ENCODE data around the gene FER.
"Not testable (repeated sequence)": the region's sequence is repeated elsewhere in the genome, so short reads cannot be mapped to it uniquely, and the experiment has no call there.

DNA sequence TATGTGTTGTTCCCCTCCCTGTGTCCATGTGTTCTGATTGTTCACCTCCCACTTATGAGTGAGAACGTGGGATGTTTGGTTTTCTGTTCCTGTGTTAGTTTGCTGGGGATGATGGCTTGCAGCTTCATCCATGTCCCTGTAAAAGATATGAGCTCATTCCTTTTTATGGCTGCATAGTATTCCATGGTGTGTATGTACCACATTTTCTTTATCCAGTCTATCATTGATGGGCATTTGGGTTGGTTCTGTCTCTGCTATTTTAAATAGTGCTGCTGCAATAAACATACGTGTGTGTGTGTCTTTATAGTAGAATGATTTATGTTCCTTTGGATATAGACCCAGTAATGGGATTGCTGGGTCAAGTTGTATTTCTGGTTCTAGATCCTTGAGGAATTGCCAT is 26.4 kb downstream of the FER start:
- TF ChIP-seq, protein P1, sequence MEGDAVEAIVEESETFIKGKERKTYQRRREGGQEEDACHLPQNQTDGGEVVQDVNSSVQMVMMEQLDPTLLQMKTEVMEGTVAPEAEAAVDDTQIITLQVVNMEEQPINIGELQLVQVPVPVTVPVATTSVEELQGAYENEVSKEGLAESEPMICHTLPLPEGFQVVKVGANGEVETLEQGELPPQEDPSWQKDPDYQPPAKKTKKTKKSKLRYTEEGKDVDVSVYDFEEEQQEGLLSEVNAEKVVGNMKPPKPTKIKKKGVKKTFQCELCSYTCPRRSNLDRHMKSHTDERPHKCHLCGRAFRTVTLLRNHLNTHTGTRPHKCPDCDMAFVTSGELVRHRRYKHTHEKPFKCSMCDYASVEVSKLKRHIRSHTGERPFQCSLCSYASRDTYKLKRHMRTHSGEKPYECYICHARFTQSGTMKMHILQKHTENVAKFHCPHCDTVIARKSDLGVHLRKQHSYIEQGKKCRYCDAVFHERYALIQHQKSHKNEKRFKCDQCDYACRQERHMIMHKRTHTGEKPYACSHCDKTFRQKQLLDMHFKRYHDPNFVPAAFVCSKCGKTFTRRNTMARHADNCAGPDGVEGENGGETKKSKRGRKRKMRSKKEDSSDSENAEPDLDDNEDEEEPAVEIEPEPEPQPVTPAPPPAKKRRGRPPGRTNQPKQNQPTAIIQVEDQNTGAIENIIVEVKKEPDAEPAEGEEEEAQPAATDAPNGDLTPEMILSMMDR (IDR thresholded peaks at IDR 0.05), result not testable (repeated sequence)
- not testable (repeated sequence) for TF ChIP-seq POLR2A, EP300, POLR2AphosphoS5 (IDR thresholded peaks at IDR 0.05)
